Thyroid gland (tissue), 4 donors: ENCODE results near the gene LCTL. TPM values are rescaled to one million over a fixed set of nuclear protein-coding genes. Genes with fewer than 3 reads are reported as not detected.
"Not testable (repeated sequence)": the region's sequence is repeated elsewhere in the genome, so short reads cannot be mapped to it uniquely, and the experiment has no call there.

Source experiments
- DNase-seq, 2 donors: peaks; one replicate each; pipeline ENCODE4 v3.0.0-alpha.2; 2019
- H3K27ac ChIP-seq, 3 donors: fragments of 200-600 bp; sonication (generic); 1 replicate in 2 of 3; 2 replicates in 1 of 3; pipeline ENCODE4 v1.5.1; 2016 to 2019; ENCODE audit warnings: mild to moderate bottlenecking in 1 of 3, moderate library complexity in 1 of 3
- H3K27me3 ChIP-seq: fragments of 200-600 bp; sonication (generic); one replicate; pipeline ENCODE4 v1.5.1; 2019
- H3K36me3 ChIP-seq, 2 donors: fragments of 200-600 bp; sonication (generic); one replicate each; pipeline ENCODE4 v1.5.1; 2016 to 2019
- H3K4me1 ChIP-seq, 2 donors: fragments of 200-600 bp; sonication (generic); one replicate each; pipeline ENCODE4 v1.5.1; 2017 to 2019
- H3K4me3 ChIP-seq, 3 donors: fragments of 200-600 bp; sonication (generic); replicated peaks in 1 of 3; 1 replicate in 2 of 3; 2 replicates in 1 of 3; pipeline ENCODE4 v1.5.1; 2016; ENCODE audit warnings: mild to moderate bottlenecking in 1 of 3
- H3K9me3 ChIP-seq: fragments of 200-600 bp; sonication (generic); one replicate; pipeline ENCODE4 v1.5.1; 2017
- POLR2A ChIP-seq, 2 donors: fragments of 450-650 bp; IDR thresholded peaks; one replicate each; pipeline ENCODE4 v1.6.1; 2017; ENCODE audit warnings: antibody characterized with exemption in 2 of 2, mild to moderate bottlenecking in 2 of 2, moderate library complexity in 1 of 2
- WGBS, 2 donors: methylation state at CpG; one replicate each; pipeline ENCODE4 v1.1.5; 2017; 5-methylcytosine and 5-hydroxymethylcytosine counted together
- intact Hi-C: fragments of 100-400 bp; cut with DNase I; formaldehyde crosslinking; loops from one replicate; pipeline ENCODE4 v1.15.1; 2023
- total RNA-seq, 4 donors: library from RNA; depleted of rRNA; stranded (reverse); fragments of >200 nt; gene quantifications; one replicate each; pipeline ENCODE4 v1.2.3, GENCODE V29; 2016
- TF ChIP-seq, protein P1 (sequence below), 6 experiments: fragments of 200-600 bp in 3 of 6; fragments of 450-650 bp in 3 of 6; sonication (generic) in 3 of 6; IDR thresholded peaks; one replicate each; pipeline ENCODE4 v1.5.1; 2016 to 2019; ENCODE audit warnings: antibody characterized with exemption in 6 of 6, mild to moderate bottlenecking in 2 of 6, inconsistent platforms in 1 of 6, moderate library complexity in 1 of 6

The LCTL gene
- total RNA-seq, 4 donors from 2014 or later, result not detected

DNA sequence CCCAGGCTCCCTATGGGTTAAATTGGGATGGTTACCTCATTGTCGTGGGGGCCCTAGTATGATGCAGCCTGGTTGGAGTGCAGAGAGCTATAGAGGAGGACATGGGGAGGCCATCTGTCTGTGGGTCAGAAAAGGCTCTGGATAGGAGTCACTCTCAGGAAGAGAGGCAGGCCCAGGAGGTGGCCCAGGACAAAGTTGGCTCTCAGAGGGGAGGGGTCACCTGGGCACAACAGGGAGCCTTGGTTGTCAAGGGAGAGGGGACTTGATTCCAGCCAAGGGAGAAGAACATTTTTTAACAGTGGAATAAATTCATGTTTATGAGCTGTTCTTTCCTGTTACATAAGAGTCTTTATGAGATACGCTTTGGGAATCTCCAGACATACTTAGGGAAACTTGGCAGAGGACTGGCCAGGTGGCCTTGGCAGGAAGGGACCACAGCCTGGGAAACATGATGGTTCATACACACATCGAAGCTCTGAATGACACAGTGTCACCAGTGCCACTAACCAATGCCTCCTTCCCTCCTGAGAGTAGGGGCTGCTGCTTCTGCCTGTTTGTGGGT lies 27.5 kb upstream of the LCTL start:
- Histone ChIP-seq H3K4me1 (no peaks in the 10 kb centered on the region), H3K4me3 (no peak overlapping the region), H3K36me3 (no peaks in the 10 kb centered on the region), H3K27me3 (no peaks in the 10 kb centered on the region), H3K27ac (no peak overlapping the region), H3K9me3 (no peaks in the 10 kb centered on the region)
- TF ChIP-seq, protein P1, sequence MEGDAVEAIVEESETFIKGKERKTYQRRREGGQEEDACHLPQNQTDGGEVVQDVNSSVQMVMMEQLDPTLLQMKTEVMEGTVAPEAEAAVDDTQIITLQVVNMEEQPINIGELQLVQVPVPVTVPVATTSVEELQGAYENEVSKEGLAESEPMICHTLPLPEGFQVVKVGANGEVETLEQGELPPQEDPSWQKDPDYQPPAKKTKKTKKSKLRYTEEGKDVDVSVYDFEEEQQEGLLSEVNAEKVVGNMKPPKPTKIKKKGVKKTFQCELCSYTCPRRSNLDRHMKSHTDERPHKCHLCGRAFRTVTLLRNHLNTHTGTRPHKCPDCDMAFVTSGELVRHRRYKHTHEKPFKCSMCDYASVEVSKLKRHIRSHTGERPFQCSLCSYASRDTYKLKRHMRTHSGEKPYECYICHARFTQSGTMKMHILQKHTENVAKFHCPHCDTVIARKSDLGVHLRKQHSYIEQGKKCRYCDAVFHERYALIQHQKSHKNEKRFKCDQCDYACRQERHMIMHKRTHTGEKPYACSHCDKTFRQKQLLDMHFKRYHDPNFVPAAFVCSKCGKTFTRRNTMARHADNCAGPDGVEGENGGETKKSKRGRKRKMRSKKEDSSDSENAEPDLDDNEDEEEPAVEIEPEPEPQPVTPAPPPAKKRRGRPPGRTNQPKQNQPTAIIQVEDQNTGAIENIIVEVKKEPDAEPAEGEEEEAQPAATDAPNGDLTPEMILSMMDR (IDR thresholded peaks at IDR 0.05), result no peak
- TF ChIP-seq POLR2A (IDR thresholded peaks at IDR 0.05), result no peak
- DNase-seq, result no peak
- intact Hi-C loops, result no loop called here
- 57 to 75% methylated on average over 2 to 3 of the region's 3 CpGs for WGBS, 2 donors

DNA sequence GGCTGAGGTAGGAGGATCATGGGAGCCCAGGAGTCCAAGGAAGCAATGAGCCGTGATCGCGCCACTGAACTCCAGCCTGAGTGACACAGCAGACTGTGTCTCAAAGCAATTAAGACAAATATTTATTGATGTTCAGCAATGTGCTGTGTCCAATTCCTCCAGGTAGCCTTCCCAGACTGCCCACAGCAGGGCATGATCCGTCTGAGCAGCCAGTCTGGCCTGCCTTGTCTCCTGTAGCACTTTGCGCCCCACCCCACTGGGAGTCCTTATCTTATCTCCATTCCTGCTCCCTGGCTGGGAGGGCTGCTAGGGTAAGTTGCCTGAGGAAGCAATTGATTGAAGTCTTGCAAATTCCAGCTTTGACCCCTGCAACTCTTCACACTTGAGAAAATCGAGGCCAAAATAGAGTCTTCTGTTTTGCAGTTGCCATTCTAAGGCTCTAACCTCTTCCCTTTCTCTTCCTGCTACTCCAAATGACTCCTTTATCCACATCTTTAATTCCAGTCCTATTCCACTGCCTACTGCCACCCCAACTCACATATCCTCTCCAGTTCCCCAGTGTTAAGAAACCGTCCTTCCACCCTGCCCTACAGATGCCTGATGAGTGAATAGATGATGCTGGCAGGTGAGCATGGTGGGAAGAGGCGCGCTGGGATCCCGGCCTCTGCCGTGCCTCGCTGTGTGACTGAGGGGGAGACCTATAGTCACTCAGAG lies 26.9 kb upstream of the LCTL start:
- Histone ChIP-seq H3K4me1 (peaks cover 0 to 6% of the 10 kb centered on the region in 2 donors), H3K4me3 (no peak overlapping the region), H3K27me3 (no peaks in the 10 kb centered on the region), H3K9me3 (no peaks in the 10 kb centered on the region), H3K36me3 (no peaks in the 10 kb centered on the region), H3K27ac (no peak overlapping the region)
- TF ChIP-seq, protein P1 (IDR thresholded peaks at IDR 0.05), result no peak
- no peak for TF ChIP-seq POLR2A (IDR thresholded peaks at IDR 0.05)
- intact Hi-C loops, result no loop called here
- WGBS, 2 donors, result 77 to 89% methylated on average over 12 of the region's 12 CpGs
- no peak for DNase-seq

DNA sequence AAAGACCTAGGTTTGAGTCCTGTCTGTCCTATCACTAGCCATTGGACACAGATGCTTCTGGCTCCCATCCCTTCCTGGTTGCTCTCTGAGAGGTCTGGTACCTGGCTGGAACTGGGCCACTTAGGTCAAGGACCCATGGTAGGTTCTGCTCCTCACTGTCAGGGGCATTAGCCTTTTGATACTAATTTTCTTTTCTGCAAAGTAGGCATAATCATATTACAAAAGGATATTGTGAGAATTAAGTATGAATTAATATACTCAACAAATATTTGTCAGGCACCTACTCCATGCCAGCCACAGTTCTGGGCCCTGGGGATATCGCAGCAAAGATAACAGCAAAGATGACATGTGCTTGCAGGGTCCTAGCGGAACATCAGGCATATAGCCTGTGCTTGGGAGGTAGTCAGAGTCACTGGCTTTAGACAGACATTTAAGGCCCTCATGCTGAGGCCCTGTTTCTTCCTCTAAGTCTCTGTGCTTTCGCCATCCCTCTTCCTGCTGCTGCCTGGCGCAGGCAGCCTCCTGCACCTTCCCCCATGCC lies 25.6 kb upstream of the LCTL start:
- DNase-seq, result no peak
- H3K4me1 ChIP-seq, result peaks cover 0 to 8% of the 10 kb centered on the region in 2 donors
- intact Hi-C loops, result no loop called here
- TF ChIP-seq, protein P1 (IDR thresholded peaks at IDR 0.05), result no peak
- TF ChIP-seq POLR2A (IDR thresholded peaks at IDR 0.05), result no peak
- H3K27me3 ChIP-seq, result no peaks in the 10 kb centered on the region
- H3K9me3 ChIP-seq, result no peaks in the 10 kb centered on the region
- H3K4me3 ChIP-seq, result no peak overlapping the region
- no peaks in the 10 kb centered on the region for H3K36me3 ChIP-seq
- WGBS, 2 donors, result 88 to 96% methylated on average over 4 of the region's 4 CpGs
- no peak overlapping the region for H3K27ac ChIP-seq

DNA sequence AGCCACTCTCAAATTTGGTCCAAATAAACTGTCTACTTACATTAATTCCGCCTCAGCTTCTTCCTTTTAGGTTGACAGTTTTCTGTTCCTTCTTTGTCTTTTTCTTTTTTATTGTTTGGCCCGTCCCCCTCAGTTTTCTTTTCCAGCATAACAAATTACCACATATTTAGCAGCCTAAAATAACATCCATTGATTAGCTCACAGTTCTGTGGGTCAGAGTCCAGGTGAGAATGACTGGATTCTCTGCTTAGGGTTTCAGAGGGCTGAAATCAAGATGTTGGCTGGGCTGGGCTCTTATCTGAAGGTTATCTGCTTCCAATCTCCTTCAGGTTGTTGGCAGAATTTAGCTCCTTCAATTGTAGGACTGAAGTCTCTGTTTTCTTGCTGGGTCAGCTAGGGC lies 24.6 kb upstream of the LCTL start:
- Histone ChIP-seq H3K27ac (no peak overlapping the region), H3K4me3 (no peak overlapping the region), H3K36me3 (no peaks in the 10 kb centered on the region), H3K9me3 (no peaks in the 10 kb centered on the region), H3K27me3 (no peaks in the 10 kb centered on the region), H3K4me1 (peaks cover 0 to 8% of the 10 kb centered on the region in 2 donors)
- 88 to 89% methylated on average over 2 of the region's 2 CpGs for WGBS, 2 donors
- DNase-seq, result no peak
- intact Hi-C loops, result no loop called here
- TF ChIP-seq, protein P1 (IDR thresholded peaks at IDR 0.05), result no peak
- TF ChIP-seq POLR2A (IDR thresholded peaks at IDR 0.05), result no peak

DNA sequence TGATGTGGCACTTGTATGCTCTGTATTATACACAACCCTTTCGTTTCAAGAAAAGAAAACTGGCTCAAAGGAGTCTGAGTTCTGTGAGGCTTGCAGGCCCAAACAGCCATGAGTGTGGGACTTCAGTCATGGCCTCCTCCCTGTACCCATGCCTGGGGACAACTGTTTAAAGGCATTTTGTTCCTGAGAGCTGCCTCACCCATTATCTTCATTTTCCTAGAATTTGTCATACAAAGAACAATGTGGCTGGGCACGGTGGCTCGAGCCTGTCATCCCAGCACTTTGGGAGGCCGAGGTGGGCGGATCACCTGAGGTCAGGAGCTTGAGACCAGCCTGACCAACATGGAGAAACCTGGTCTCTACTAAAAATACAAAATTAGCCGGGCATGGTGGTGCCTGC lies 23.6 kb upstream of the LCTL start:
- DNase-seq, intact Hi-C loops, H3K4me3 ChIP-seq, H3K4me1 ChIP-seq, H3K9me3 ChIP-seq, H3K27me3 ChIP-seq, H3K36me3 ChIP-seq, H3K27ac ChIP-seq: not testable (repeated sequence)
- WGBS, 2 donors, result 91 to 94% methylated on average over 6 of the region's 6 CpGs
